GM21619 (cell line): ENCODE data around the gene PBX4.

Experiments
- ATAC-seq: cut with Tn5 transposase; IDR thresholded peaks from one replicate; pipeline ENCODE4 v1.9.1; 2021; ENCODE audit not compliant: unreplicated experiment

Gene PBX4

DNA sequence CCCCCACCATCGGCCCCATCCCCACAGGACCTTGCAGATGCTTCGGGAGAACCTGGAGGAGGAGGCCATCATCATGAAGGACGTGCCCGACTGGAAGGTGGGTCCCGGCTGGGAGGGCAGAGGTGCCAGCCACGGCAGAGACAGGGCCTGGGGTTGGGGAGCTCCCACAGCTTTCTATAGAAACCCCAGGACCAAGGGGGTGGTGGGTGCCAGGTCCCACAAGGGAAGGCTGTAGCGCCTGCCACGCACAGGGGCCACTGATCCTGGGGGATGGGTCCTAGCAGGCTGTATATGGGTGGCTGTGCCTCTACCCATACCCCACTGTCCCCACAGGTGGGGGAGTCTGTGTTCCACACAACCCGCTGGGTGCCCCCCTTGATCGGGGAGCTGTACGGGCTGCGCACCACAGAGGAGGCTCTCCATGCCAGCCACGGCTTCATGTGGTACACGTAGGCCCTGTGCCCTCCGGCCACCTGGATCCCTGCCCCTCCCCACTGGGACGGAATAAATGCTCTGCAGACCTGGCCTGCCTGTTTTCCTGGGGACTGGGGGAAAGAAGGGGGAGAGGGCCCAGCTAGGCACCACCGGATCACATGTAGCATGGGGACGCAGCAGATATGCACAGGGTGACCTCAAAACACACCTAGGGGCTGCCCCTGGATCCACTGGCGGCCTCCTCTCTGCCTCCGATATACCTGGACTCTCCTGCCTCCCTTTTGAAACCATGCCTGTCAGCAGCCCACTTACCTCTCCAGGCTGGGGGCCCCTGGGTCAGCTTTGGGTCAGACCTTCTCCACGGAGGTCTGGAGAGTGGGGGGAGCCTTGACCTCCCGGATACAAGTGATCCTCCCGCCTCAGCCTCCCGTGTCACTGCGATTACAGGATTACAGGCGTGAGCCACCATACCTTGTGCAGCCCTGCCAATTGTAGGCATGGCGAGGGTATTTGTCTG lies 90.5 kb downstream of the PBX4 start:
- ATAC-seq = no peak

DNA sequence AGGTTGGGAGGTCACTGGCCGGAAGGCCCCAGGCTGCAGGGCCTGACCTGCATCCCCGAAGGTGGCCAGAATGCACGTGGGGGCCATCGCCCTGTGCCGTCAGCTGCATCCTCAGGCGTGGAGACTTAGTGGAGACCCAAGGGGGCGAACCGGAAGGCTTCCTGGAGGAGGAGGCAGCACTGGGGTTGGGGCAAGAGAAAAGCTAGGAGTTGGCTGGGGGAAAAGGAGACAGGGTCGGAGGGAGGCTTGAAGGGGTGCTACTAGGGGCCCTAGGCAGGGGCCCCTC lies 91.2 kb downstream of the PBX4 start:
- no peak for ATAC-seq

GRCh38 chr19:19526581-19527370 lies 91.7 kb downstream of the PBX4 start:
- no peak for ATAC-seq

- ATAC-seq = no peak
These were observed 92.7 kb downstream of the PBX4 start for GRCh38 chr19:19525611-19526380.

DNA sequence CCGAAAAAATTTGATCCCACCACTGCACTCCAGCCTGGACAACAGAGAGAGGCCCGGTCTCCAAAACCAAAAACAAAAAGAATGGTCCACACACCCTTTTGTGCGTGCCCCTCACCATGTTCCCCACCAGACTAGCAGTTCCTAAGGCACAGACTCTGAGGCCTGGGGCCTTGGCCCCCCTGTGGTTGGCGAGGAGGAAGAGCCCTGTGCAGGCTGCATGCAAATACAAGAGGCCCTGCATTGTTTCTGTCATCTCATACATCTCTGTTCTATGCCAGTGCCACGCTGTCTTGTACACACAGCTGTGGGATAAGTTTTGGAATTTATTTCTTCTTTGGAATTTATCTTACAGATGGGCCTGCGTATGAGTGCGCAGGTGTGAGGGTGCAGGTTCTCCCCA lies 94.4 kb downstream of the PBX4 start:
- no peak for ATAC-seq

GRCh38 chr19:19523177-19523576 lies 95.3 kb downstream of the PBX4 start:
- no peak for ATAC-seq

- ATAC-seq = no peak
These were observed 97.5 kb downstream of the PBX4 start for GRCh38 chr19:19520989-19521388.

GRCh38 chr19:19517235-19517619 lies 101.3 kb downstream of the PBX4 start:
- ATAC-seq = no peak

DNA sequence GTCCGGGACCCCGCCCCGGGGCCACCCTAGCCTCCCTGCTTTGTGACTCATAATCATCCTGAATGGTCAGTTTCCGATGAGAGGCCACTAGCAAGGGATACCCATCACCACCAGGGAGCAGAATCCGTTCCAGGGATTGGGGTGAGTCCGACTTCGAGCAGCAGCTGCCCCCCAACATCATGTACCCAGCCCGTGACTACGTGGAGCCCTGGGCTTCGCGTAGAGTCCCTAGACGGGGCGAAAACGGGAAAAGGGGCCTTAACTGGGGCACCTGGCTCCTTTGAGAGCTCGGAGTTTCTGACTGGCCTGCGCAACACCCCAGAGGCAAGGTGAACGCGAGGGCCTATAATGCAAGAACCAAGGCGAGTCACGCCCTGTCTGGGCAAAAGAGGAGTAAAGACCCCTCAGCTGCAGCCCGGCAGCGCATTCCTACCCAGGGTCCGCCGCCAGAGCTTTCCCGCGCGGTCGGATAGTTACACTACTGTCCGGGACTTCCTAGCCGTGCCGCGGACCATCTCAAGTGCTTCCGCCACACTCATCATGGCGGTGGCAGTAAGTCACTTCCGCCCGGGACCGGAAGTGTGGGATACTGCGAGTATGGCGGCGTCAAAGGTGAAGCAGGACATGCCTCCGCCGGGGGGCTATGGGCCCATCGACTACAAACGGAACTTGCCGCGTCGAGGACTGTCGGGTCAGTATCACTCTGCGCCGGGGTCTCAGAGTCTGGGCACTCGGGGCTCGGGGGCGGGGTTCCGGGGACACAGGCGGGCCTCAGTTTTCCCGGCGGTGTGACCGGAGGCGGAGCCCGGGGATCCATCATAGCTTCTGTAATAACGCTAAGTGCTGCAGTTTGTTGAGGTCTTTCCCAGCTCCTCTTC lies 102.6 kb downstream of the PBX4 start, which contains the start of gene NDUFA13:
TSS of gene NDUFA13 (plus strand) at position 584 of the 878 bp plus-strand sequence. CDS start at position 598, 14 bp downstream.
- ATAC-seq = peak; percentile 89

GRCh38 chr19:19514881-19515641 lies 103.4 kb downstream of the PBX4 start, which contains the start of gene TSSK6:
Gene TSSK6 (minus strand): TSS chr19:19515548. CDS start chr19:19515427, 121 bp downstream.
- ATAC-seq = no peak

GRCh38 chr19:19514215-19514657 lies 104.3 kb downstream of the PBX4 start:
- no peak for ATAC-seq

DNA sequence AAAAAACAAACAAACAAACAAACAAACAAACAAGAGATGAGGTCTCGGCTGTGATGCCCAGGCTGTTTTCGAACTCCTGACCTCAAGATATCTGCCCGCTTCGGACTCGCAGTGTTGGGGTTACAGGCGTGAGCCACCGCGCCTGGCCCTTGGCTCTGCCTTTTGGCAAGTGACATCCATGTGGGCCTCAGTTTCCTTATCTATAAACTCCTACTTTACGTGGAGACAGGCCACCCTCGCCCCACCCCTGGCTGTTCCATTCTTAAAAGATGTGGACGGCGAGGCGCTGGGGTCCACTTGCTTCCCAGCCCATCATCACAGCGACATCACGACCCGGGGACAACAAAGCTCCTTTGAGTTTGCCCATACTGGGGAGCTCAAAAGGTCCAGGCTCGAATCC lies 104.8 kb downstream of the PBX4 start:
- no peak for ATAC-seq
